ENCODE results near the gene CEACAM7.
"Not testable (repeated sequence)": the region's sequence is repeated elsewhere in the genome, so short reads cannot be mapped to it uniquely, and the experiment has no call there.

CEACAM7 gene

DNA sequence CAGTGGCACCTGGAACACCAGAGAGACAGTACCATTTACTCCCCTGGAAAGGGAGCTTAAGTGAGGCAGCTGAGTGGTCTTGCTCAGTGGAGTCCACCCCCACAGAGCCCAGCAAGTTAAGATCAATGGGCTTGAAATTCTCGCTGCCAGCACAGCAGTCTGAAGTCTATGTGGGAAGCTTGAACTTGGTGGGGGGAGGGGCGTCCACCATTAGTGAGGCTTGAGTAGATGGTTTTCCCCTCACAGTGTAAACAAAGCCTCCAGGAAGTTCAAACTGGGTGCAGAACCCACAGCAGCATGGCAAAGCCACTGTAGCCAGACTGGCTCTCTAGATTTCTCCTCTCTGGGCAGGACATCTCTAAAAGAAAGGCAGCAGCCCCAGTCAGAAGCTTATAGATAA is 30.9 kb downstream of the CEACAM7 start:
- no peak for DNase-seq

DNA sequence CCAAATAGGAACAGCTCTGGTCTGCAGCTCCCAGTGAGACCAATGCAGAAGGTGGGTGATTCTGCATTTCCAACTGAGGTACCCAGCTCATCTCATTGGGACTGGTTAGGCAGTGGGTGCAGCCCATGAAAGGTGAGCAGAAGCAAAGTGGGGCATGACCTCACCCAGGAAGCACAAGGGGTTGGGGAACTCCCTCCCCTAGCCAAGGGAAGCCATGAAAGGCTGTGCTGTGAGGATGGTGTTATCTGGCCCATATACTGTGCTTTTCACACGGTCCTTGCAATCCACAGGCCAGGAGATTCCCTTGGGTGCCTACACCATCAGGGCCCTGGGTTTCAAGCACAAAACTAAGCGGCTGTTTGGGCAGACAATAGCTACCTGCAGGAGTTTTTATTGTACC is 31.3 kb downstream of the CEACAM7 start:
- not testable (repeated sequence) for DNase-seq

DNA sequence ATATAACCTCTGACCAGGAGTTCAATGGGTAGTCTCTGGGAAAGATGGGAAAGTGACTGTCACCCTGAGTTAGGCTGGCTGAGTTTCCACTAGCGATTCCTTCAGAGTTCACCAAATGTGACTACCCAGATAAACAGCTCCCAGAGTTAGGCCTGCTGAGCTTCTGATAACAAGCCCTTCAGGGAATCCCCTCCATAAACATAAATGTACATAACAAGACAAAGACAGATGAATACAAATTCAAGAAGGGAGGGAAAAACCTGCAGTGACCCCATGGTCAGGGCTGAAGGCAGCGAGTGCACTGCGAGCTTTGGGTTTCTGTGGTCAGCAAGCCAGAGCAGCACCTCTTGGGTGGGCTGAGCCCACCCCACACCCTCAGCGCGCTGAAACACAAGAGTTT is 35.8 kb downstream of the CEACAM7 start:
- DNase-seq = no peak

DNA sequence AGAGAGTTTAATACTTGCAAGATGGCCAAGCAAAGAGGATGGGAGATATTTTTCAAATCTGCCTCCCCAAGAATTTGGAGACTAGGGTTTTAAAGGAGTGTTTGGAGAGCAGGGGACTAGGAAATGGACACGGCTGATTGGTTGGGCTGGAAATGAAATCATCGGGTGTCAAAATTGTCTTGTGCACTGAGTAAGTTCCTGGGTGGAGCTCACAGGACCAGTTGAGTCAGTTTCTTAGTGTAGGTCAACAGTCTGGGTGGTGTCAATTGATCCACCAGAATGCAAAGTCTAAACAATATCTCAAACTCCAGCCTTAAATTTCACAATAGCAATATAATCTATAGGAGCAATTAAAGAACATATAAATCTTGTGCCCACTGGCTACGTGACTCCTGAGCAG is 38.2 kb downstream of the CEACAM7 start:
- no peak for DNase-seq

DNA sequence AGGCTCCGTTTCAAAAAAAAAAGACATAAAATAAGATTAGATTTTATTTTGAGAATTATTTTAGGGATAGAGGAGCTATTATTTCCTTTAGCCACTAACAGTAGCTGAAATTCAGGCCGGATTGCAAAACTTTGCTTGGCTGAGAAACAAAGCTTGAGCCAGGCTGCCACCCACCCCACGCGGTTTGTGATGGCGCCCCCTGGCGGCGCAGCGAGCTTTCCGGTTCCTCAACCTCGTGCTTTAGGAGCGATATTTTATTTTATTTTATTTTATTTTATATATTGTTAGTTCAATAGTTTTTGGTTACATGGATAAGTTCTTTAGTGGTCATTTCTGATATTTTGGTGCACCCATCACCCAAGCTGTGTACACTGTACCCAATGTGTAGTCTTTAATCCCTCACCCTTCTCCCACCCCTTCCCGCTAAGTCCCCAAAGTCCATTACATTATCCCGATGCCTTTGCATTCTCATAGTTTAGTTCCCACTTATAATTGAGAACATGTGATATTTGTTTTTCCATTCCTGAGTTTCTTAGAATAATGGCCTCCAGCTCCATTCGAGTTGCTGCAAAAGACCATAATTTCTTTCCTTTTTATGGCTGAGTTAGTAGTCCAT is 41.4 kb downstream of the CEACAM7 start:
- DNase-seq = no peak

DNA sequence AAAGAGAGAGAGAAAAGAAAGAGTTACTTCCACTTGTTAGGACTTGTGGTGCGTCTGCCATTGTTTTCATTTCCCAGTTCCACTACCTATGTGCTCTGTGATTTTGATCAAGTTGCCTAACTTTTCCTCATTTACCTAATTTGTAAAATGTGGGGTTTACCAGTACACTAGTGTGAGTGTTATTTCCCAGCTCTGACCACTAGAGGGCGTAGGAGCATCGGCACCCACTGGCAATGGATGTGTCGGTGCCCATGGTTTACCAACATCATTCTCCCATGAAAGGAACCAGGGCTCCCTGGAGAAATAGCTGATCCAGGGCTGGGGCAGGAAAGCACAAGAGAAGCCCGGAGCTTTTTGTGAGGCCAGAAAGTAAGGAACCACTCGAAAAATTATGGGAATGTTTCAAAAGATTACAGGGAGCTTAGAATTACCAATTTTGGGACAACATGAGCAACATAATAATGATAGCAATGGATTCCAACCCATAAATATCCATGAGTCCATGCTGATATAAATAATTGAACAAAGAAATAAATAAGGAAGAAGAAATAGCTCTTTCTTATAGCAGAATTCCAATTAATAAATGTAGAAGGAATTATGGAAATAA is 46.1 kb downstream of the CEACAM7 start:
- peak in 41 of 58 donors; percentile 1 to 76 (median 31) for DNase-seq

DNA sequence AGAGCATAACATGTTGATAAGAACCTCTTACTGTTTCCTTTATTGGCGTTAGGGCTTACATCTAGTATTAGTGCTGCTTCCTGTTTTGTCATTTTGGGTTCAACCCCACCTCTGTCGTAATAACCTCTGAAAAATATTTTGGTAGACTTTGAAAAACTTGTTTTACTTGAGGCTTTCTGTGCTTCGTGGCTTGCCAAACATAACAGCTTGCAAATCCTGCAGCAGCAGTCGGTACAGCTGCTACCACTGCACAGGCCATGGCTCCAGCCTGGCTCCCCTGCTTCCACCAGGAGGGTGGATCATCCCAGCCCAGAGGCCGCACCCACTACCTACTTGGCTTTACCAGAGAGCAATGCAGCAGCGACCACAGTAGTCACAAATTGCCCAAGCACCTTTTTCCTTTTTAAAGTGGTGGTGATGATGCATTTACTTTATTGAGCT is 49.4 kb downstream of the CEACAM7 start:
- DNase-seq = no peak

DNA sequence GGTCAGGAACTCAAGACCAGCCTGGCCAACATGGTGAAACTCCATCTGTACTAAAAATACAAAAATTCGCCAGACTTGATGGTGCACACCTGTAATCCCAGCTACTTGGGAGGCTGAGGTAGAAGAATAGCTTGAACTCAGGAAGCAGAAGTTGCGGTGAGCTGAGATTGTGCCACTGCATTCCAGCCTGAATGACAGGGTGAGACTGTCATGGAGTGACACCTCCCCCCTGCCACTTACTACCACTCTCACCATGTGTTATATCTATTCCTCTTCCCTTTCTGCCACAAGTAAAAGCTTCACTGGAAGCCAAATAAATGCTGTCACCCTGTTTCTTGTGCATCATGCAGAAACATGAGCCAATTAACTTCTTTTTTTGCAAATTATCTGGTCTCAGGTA is 50.6 kb downstream of the CEACAM7 start:
- no peak for DNase-seq

DNA sequence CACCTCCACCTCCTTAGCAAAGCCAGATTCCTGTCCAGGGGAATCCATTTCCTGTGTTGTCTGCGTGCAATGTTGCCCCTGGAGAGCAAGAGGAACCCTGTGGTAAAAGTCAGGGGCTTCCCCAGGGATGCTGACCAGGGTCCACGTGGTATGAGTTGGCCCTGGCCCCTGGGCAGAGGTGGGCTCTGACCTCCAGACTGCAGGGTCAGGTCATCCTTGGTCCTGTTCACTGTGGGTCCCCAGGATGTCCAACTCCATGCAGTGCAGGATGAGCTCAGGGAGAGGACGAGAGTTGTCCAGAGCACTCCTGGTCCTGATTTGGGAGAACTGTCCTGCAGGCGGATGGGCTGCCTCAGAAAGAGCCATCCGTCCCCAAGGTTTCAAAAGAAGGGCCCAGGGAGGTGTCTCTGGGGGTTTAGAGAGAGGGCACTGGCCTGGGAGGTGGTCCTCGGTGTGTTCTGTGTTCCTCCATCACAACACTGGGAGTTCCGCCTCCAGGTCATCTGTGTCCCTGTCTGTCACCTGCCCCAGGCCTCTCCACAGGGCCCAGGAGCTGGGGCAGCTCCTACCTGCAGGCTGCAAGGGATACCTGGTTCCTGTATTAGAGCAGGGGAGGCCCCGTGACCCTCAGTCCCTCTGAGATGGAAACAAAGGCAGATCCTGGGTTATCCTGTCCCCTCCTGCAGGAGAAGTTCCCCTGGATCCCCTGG is 59.9 kb downstream of the CEACAM7 start:
- DNase-seq = no peak

DNA sequence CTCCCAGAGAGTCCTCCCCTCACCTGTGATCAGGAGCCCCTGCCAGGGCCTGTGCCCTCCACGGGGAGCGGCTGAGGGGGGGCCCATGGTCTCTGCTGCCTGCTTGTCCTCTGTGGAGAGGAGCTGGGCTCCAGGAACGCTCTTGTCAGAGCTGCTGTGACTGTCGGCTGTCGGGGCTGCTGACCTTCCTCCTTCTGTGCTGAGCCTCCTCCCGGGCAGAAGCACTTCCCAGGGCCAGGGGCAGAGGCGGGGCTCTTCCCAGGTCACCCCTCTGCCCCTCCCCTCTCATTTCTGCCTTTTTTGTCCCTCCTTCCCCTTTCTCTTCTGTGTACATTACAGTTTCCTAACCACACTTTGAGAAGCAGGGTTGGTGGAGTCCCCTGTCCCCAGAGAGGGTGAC is 61.2 kb downstream of the CEACAM7 start, which contains the start of gene CEACAM4:
TSS of gene CEACAM4 (minus strand) at position 198 of the 400 bp plus-strand sequence. CDS start at position 87, 111 bp downstream.
- peak in 1 of 58 donors; percentile 7 for DNase-seq

DNA sequence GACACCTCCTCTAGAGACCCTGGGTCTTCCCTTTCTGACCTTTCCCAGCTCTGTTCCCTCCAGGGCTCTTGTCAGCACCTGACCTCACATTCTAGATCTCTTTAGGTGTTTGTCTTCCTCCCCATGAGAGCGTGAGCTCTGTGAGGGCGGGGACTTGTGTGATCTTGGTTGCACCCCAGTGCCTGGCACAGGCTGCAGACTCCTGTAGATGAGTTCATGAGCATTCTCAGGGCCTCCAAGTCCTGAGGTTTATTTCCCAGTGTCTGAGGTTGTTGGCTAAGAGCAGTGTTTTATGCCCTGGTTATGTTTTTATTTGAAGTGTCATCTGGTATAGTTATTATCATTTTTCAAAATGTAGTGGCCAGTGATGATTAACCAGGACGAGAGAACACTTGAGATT is 61.8 kb downstream of the CEACAM7 start:
- DNase-seq = no peak

DNA sequence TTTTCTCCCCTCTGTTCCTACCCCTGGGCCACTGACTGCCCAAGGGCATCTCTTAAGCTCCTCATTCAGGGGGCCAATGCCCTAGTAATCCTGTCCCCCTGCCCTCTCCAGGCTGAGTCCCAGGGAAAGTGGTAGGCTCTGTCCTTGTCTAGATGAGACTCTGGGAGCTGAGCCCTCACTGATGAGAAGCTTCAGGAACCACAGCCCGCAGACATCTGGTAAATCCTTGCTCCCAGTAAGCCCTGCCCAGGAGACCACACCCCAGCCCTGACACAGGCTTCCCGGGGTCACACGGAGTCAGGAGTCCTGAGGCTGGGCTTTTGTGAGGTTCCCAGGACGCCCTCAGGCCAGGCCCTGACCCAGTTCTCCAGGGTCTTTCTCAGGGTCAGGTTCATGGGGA is 63.1 kb downstream of the CEACAM7 start:
- DNase-seq = no peak

DNA sequence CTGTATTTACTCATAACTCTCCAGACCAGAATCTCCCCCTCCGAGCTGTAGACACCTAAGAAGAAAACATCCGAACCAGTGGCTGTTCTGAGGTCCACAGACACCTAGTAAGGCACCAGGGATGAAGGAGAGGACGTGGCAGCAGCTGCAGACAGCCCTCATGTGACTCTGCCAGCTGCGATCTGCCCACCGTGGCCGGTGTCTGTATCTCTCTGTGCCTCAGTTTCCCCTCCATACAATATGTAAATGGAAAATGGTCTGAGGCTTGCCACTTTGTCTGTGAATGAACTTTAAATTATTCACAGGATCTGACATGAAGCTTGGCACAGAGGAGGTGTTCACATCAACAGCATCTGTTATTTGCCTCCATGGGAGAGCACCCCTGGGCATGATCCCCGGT is 63.6 kb downstream of the CEACAM7 start:
- no peak for DNase-seq

DNA sequence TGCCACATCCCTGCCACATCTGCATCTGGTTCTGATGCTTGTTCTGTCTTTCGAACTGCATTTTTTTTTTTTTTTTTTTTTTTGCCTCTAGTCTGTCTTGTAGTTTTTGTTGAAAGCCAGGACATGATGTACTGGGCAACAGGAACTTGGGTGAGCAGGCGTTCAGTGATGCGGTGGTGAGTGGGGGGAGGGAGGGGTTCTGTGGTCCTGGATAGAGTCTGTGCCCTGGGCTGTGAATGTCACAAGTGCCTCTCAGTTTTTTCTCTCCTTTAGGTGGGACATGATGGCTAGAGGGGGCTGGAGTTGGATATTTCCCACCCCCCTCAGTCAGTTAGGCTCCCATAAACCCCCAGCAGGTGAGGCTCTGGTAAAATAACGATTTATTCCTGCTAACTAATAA is 64.7 kb downstream of the CEACAM7 start:
- no peak for DNase-seq

All from anterior cingulate cortex (tissue), 58 donors.